GM12878 (cell line): Measurements from ENCODE around the gene CAP2.

ENCODE experiments used
- ATF7 ChIP-seq: fragments of 450-650 bp; IDR thresholded peaks from 2 replicates; pipeline ENCODE4 v1.6.1; 2016; ENCODE audit warnings: low read depth, mild to moderate bottlenecking
- BCL3 ChIP-seq: IDR thresholded peaks from 2 replicates; pipeline ENCODE4 v1.6.1; 2011; ENCODE audit warnings: borderline replicate concordance, low read depth, mild to moderate bottlenecking, moderate library complexity, low read length; ENCODE audit not compliant: insufficient read depth, poor library complexity, severe bottlenecking
- CBFB ChIP-seq: IDR thresholded peaks from 2 replicates; pipeline ENCODE4 v1.6.1; 2016; ENCODE audit warnings: antibody characterized with exemption, low read depth
- EGR1 ChIP-seq, 2 experiments: IDR thresholded peaks; 1 replicate in 1 of 2; 2 replicates in 1 of 2; pipeline ENCODE4 v1.6.1; 2011 to 2012; ENCODE audit warnings: low read depth in 2 of 2, low read length in 2 of 2, borderline replicate concordance in 1 of 2, mild to moderate bottlenecking in 1 of 2, moderate library complexity in 1 of 2
- EZH2 ChIP-seq: IDR thresholded peaks from 2 replicates; pipeline ENCODE4 v1.6.1; 2012; ENCODE audit warnings: low read depth, mild to moderate bottlenecking, control low read depth, inconsistent platforms, low read length, borderline replicate concordance; ENCODE audit not compliant: control insufficient read depth
- HCFC1 ChIP-seq: fragments of 150-350 bp; IDR thresholded peaks from 2 replicates; pipeline ENCODE4 v1.6.1; 2014; ENCODE audit warnings: low read length
- HDAC2 ChIP-seq: fragments of 200-600 bp; sonication (generic); IDR thresholded peaks from 2 replicates; pipeline ENCODE4 v1.6.1; 2017
- POLR2A ChIP-seq: IDR thresholded peaks from 2 replicates; pipeline ENCODE4 v1.6.1; 2011; ENCODE audit warnings: low read depth, mild to moderate bottlenecking, low read length
- SP1 ChIP-seq: IDR thresholded peaks from one replicate; pipeline ENCODE4 v1.6.1; 2011; ENCODE audit warnings: low read depth, low read length
- TAF1 ChIP-seq: IDR thresholded peaks from 2 replicates; pipeline ENCODE4 v1.6.1; 2011; ENCODE audit warnings: mild to moderate bottlenecking, low read depth, low read length, borderline replicate concordance
- ZBTB33 ChIP-seq: fragments of 450-650 bp; IDR thresholded peaks from 2 replicates; pipeline ENCODE4 v1.6.1; 2017; ENCODE audit warnings: mild to moderate bottlenecking
- ZNF24 ChIP-seq: fragments of 450-650 bp; IDR thresholded peaks from 2 replicates; pipeline ENCODE4 v1.6.1; 2017; ENCODE audit warnings: antibody characterized with exemption, mild to moderate bottlenecking
- TF ChIP-seq, protein P1 (sequence below), 3 experiments: IDR thresholded peaks in 2 of 3; conservative IDR thresholded peaks in 1 of 3; 2 replicates each; pipeline ENCODE4 v1.5.1; 2011; ENCODE audit warnings: low read depth in 3 of 3, low read length in 3 of 3, mild to moderate bottlenecking in 3 of 3, control low read depth in 2 of 3, moderate library complexity in 2 of 3, inconsistent platforms in 1 of 3, mixed read lengths in 1 of 3; ENCODE audit not compliant: control insufficient read depth in 2 of 3, insufficient read depth in 1 of 3; ENCODE audit errors: extremely low read depth in 1 of 3

GRCh38 chr6:17393892-17394631 is 667 bp downstream of the CAP2 start:
- TF ChIP-seq ZNF24 (no peak), EZH2 (no peak), TAF1 (no peak), CBFB (no peak), HDAC2 (no peak), HCFC1 (no peak), ZBTB33 (no peak), POLR2A (no peak), SP1 (no peak), ATF7 (no peak), EGR1 (IDR thresholded peaks at IDR 0.05; ENCODE audit: borderline replicate concordance in 1 of 2, low read depth in 2 of 2, low read length in 2 of 2) (no peak), BCL3 (no peak)
- TF ChIP-seq, protein P1, sequence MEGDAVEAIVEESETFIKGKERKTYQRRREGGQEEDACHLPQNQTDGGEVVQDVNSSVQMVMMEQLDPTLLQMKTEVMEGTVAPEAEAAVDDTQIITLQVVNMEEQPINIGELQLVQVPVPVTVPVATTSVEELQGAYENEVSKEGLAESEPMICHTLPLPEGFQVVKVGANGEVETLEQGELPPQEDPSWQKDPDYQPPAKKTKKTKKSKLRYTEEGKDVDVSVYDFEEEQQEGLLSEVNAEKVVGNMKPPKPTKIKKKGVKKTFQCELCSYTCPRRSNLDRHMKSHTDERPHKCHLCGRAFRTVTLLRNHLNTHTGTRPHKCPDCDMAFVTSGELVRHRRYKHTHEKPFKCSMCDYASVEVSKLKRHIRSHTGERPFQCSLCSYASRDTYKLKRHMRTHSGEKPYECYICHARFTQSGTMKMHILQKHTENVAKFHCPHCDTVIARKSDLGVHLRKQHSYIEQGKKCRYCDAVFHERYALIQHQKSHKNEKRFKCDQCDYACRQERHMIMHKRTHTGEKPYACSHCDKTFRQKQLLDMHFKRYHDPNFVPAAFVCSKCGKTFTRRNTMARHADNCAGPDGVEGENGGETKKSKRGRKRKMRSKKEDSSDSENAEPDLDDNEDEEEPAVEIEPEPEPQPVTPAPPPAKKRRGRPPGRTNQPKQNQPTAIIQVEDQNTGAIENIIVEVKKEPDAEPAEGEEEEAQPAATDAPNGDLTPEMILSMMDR (IDR thresholded peaks at IDR 0.05 in 2 of 3, conservative IDR thresholded peaks at IDR 0.05 in 1 of 3; ENCODE audit: control insufficient read depth in 2 of 3, extremely low read depth in 1 of 3, insufficient read depth in 1 of 3, low read depth in 3 of 3, low read length in 3 of 3) = no peak
